Measurements from ENCODE around the gene EIF4G3. TPM values are rescaled to one million over a fixed set of nuclear protein-coding genes. Genes with fewer than 3 reads are reported as not detected.

Gene EIF4G3
- total RNA-seq, 3 donors from 2014 or later (not counting 1 experiment from before 2014, with no cell fraction given): 105 to 107 (median 107) TPM

DNA sequence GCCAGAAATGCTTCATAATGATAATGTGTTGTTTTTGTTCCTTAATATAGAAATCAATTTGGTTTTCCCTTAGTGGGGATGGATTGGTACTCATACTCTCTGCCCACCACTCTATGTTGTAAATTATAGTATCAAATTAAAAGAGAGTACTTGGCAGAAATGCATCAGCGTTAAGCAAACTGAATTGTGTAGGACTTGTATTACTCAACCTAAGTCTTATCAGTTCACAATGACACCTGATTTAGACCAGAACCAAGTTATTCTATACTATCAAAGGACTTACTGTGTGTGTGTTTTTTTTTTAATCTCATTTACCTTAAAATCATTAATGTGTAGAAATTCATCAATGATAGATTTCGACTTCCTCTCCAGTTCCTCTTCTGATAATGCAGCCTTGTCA is 327.6 kb downstream of the EIF4G3 start:
- no CpG with 5 or more reads among the region's 2 CpGs for WGBS (ENCODE audit: insufficient coverage)
- Mint-ChIP-seq H3K9me3 (no peaks in the 10 kb centered on the region), H3K27ac (no peak overlapping the region), H3K36me3 (peaks cover 28% of the 10 kb centered on the region), H3K4me3 (no peak overlapping the region), H3K27me3 (ENCODE audit: low read depth in 2 of 2) (no peaks in the 10 kb centered on the region), H3K4me1 (no peaks in the 10 kb centered on the region)
- TF ChIP-seq, protein P1, sequence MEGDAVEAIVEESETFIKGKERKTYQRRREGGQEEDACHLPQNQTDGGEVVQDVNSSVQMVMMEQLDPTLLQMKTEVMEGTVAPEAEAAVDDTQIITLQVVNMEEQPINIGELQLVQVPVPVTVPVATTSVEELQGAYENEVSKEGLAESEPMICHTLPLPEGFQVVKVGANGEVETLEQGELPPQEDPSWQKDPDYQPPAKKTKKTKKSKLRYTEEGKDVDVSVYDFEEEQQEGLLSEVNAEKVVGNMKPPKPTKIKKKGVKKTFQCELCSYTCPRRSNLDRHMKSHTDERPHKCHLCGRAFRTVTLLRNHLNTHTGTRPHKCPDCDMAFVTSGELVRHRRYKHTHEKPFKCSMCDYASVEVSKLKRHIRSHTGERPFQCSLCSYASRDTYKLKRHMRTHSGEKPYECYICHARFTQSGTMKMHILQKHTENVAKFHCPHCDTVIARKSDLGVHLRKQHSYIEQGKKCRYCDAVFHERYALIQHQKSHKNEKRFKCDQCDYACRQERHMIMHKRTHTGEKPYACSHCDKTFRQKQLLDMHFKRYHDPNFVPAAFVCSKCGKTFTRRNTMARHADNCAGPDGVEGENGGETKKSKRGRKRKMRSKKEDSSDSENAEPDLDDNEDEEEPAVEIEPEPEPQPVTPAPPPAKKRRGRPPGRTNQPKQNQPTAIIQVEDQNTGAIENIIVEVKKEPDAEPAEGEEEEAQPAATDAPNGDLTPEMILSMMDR (IDR thresholded peaks at IDR 0.05): no peak
- H3K4me1 ChIP-seq (ENCODE audit: control insufficient read depth, insufficient read depth, low read length): no peaks in the 10 kb centered on the region
- H3K27ac ChIP-seq (ENCODE audit: low read length): no peak overlapping the region
- no peaks in the 10 kb centered on the region for H3K27me3 ChIP-seq (ENCODE audit: control insufficient read depth, insufficient read depth, low read length)
- no peaks in the 10 kb centered on the region for H3K9me3 ChIP-seq (ENCODE audit: control insufficient read depth, insufficient read depth, low read length)
- DNase-seq (no peak), ATAC-seq (no peak)
- no peak overlapping the region for H3K4me3 ChIP-seq (ENCODE audit: low read length)
- H3K36me3 ChIP-seq (ENCODE audit: control insufficient read depth, insufficient read depth, low read length): peaks cover 50% of the 10 kb centered on the region
- intact Hi-C loops (cut with micrococcal nuclease): no loop called here

DNA sequence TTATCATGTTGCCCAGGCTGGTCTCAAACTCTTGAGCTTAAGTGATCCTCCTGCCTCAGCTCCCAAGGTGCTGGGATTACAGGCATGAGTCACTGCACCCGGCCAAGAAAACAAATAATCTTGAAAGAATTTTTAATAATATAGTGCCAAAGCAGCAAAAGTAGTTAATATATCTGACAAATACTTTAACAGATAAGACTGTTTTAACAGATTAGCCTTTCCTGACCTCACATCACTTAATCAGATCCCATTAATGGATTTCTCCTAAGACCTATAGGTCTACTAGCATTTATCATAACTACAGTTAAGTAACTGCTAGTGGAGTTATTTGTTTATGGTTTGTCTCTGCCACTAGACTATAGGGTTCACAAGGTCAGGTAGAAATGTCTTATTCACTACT is 328.5 kb downstream of the EIF4G3 start:
- TF ChIP-seq, protein P1 (IDR thresholded peaks at IDR 0.05): no peak
- H3K4me3 Mint-ChIP-seq: no peak overlapping the region
- Histone ChIP-seq H3K27ac (ENCODE audit: low read length) (no peak overlapping the region), H3K36me3 (ENCODE audit: control insufficient read depth, insufficient read depth, low read length) (peaks cover 44% of the 10 kb centered on the region), H3K4me3 (ENCODE audit: low read length) (no peak overlapping the region), H3K27me3 (ENCODE audit: control insufficient read depth, insufficient read depth, low read length) (no peaks in the 10 kb centered on the region), H3K9me3 (ENCODE audit: control insufficient read depth, insufficient read depth, low read length) (no peaks in the 10 kb centered on the region), H3K4me1 (ENCODE audit: control insufficient read depth, insufficient read depth, low read length) (no peaks in the 10 kb centered on the region)
- ATAC-seq: no peak
- DNase-seq: no peak
- H3K9me3 Mint-ChIP-seq: no peaks in the 10 kb centered on the region
- H3K36me3 Mint-ChIP-seq: peaks cover 28% of the 10 kb centered on the region
- no CpG with 5 or more reads among the region's 1 CpG for WGBS (ENCODE audit: insufficient coverage)
- no peaks in the 10 kb centered on the region for H3K4me1 Mint-ChIP-seq
- H3K27ac Mint-ChIP-seq: no peak overlapping the region
- intact Hi-C loops (cut with micrococcal nuclease): no loop called here
- no peaks in the 10 kb centered on the region for H3K27me3 Mint-ChIP-seq (ENCODE audit: low read depth in 2 of 2)

DNA sequence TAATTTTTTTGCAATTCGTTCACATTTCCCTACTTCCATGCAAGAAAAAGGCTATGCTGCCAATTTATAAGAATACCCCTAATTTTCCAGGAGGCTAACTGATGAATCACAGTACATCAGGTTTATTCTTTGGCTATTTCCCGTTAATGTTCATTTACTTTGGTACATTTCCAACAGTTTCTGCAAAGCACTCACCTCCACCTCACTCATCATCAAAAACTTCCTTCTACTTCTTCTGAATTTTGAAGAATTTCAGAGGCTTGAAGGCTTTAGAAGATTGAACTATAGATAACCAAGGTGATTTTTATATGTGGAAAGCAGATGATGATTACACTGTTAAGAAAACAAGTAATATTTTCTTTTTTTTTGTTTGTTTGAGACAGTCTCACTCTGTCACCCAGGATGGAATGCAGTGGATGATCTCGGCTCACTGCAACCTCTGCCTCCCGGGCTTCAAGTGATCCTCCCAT is 329.1 kb downstream of the EIF4G3 start:
- Mint-ChIP-seq H3K27me3 (ENCODE audit: low read depth in 2 of 2) (no peaks in the 10 kb centered on the region), H3K4me3 (no peak overlapping the region), H3K27ac (no peak overlapping the region), H3K36me3 (peaks cover 28% of the 10 kb centered on the region), H3K9me3 (no peaks in the 10 kb centered on the region), H3K4me1 (no peaks in the 10 kb centered on the region)
- TF ChIP-seq, protein P1 (IDR thresholded peaks at IDR 0.05): no peak
- WGBS (ENCODE audit: insufficient coverage): over 99% methylated on average over 4 of the region's 4 CpGs
- Histone ChIP-seq H3K36me3 (ENCODE audit: control insufficient read depth, insufficient read depth, low read length) (peaks cover 39% of the 10 kb centered on the region), H3K9me3 (ENCODE audit: control insufficient read depth, insufficient read depth, low read length) (no peaks in the 10 kb centered on the region), H3K4me3 (ENCODE audit: low read length) (no peak overlapping the region), H3K27me3 (ENCODE audit: control insufficient read depth, insufficient read depth, low read length) (no peaks in the 10 kb centered on the region), H3K4me1 (ENCODE audit: control insufficient read depth, insufficient read depth, low read length) (no peaks in the 10 kb centered on the region), H3K27ac (ENCODE audit: low read length) (no peak overlapping the region)
- ATAC-seq (no peak), DNase-seq (no peak)
- intact Hi-C loops (cut with micrococcal nuclease): no loop called here

All from natural killer cell (primary cell).